H1 (cell line): ENCODE data around the gene TIMP3. TPM values are rescaled to one million over a fixed set of nuclear protein-coding genes. Genes with fewer than 3 reads are reported as not detected.

Experiments
- EP300 ChIP-seq, 2 experiments: IDR thresholded peaks; 1 replicate in 1 of 2; 2 replicates in 1 of 2; pipeline ENCODE4 v1.6.1; 2011 to 2012; ENCODE audit warnings: low read depth in 2 of 2, low read length in 2 of 2, mild to moderate bottlenecking in 2 of 2, borderline replicate concordance in 1 of 2, inconsistent platforms in 1 of 2, moderate library complexity in 1 of 2
- KDM1A ChIP-seq: fragments of 200-600, 300-600 bp; sonication (generic); IDR thresholded peaks from 2 replicates; pipeline ENCODE4 v1.7.1; 2016; ENCODE audit warnings: mild to moderate bottlenecking, low read length, borderline replicate concordance
- RBBP5 ChIP-seq: IDR thresholded peaks from 2 replicates; pipeline ENCODE4 v1.7.1; 2012; ENCODE audit warnings: low read depth, mild to moderate bottlenecking, inconsistent platforms, low read length, moderate library complexity, borderline replicate concordance
- polyA plus RNA-seq, 7 experiments: library from polyadenylated mRNA; depleted of rRNA in 3 of 7; stranded (reverse) in 5 of 7; unstranded in 2 of 7; fragments of >200 nt in 5 of 7; fragments of 200-250 nt in 2 of 7; gene quantifications; 1 replicate in 5 of 7; 2 replicates in 1 of 7; 4 replicates in 1 of 7; pipeline versions ENCODE4 v1.2.1 to v1.2.3, GENCODE V29; 2011 to 2013; ENCODE audit warnings: missing spikeins in 2 of 7, mixed read lengths in 2 of 7
- total RNA-seq: library from RNA; stranded (reverse); fragmentation: NEBNext Ultra II Directional; extraction: Animal tissue kit (Norgen Biotek cat#: 25700); gene quantifications from 2 replicates; pipeline ENCODE4 v1.2.1, GENCODE V29; 2021

TIMP3 gene
- total and polyA plus RNA-seq, 2 of the 8 experiments (the other 6 are each of a cell fraction or from before 2014, with no cell fraction given): 1.3 to 4.7 TPM

GRCh38 chr22:32858121-32858703, 56.7 kb downstream of the TIMP3 start (continued):
- TF ChIP-seq KDM1A (no peak), RBBP5 (no peak), EP300 (IDR thresholded peaks at IDR 0.05; ENCODE audit: borderline replicate concordance in 1 of 2, low read depth in 2 of 2, low read length in 2 of 2) (no peak)
